HCT116 (cell line): ENCODE measurements around the gene SVEP1. TPM values are rescaled to one million over a fixed set of nuclear protein-coding genes. Genes with fewer than 3 reads are reported as not detected.

ENCODE experiments used
- ATAC-seq: fragments of 200-7000 bp; cut with Tn5 transposase; 2 replicates; pipeline ENCODE4 v1.9.1; 2020; ENCODE audit warnings: mild to moderate bottlenecking, moderate library complexity
- BruUV-seq: library from RNA; stranded (reverse); fragments of 400-500 nt; replicated peaks from 2 replicates; lab custom pipeline; 2021; lab: Mats Ljungman, UMichigan
- CTCF ChIA-PET: fragments of 300-600 bp; sonication (Branson Sonifier 250); formaldehyde crosslinking; loops from one replicate; lab custom pipeline; 2021; ENCODE audit warnings: antibody characterized with exemption; lab: Charles Lee
- POLR2A ChIA-PET: fragments of 300-600, 350-600 bp; sonication (Branson Sonifier 250); formaldehyde crosslinking; loops from one replicate; lab custom pipeline; 2021; ENCODE audit warnings: antibody characterized with exemption; lab: Charles Lee
- RAD21 ChIA-PET, 2 experiments: fragments of 300-600 bp; sonication (Branson Sonifier 250); formaldehyde crosslinking; loops; one replicate each; lab custom pipeline; 2023; ENCODE audit warnings: low total read pairs in 2 of 2; ENCODE audit not compliant: uncharacterized antibody in 2 of 2, unreplicated experiment in 2 of 2, low non-redundant PET in 1 of 2; lab: Charles Lee
- DNase-seq: peaks from one replicate; pipeline ENCODE4 v3.0.0-alpha.2; 2010; ENCODE audit warnings: low read depth, low spot score
- H2AFZ ChIP-seq: fragments of 200-600 bp; shearing (Covaris generic), sonication (generic); 2 replicates; pipeline ENCODE4 v1.6.1; 2017; ENCODE audit warnings: low read depth, mixed run types, mixed read lengths, antibody characterized with exemption, low read length; ENCODE audit not compliant: poor library complexity, severe bottlenecking
- H3K27ac ChIP-seq: 2 replicates; pipeline ENCODE4 v1.5.1; 2012; ENCODE audit warnings: low read depth, low read length
- H3K27me3 ChIP-seq: fragments of 200-600 bp; sonication (generic); 2 replicates; pipeline ENCODE4 v1.6.1; 2016; ENCODE audit warnings: mixed run types, low read length, mixed read lengths; ENCODE audit not compliant: insufficient read depth
- H3K36me3 ChIP-seq, 2 experiments: fragments of 200-500 bp in 1 of 2; fragments of 200-600 bp in 1 of 2; sonication (Bioruptor generic) in 1 of 2; sonication (generic) in 1 of 2; 2 replicates each; pipeline versions ENCODE4 v1.5.1 to v1.6.1; 2014 to 2016; ENCODE audit warnings: low read length in 2 of 2, inconsistent platforms in 1 of 2, mixed read lengths in 1 of 2, mixed run types in 1 of 2; ENCODE audit not compliant: insufficient read depth in 2 of 2, control insufficient read depth in 1 of 2
- H3K4me1 ChIP-seq, 2 experiments: fragments of 200-600 bp in 1 of 2; sonication (generic) in 1 of 2; 2 replicates each; pipeline versions ENCODE4 v1.5.1 to v1.6.1; 2012 to 2017; ENCODE audit warnings: low read length in 2 of 2, inconsistent platforms in 1 of 2, mild to moderate bottlenecking in 1 of 2, mixed read lengths in 1 of 2, mixed run types in 1 of 2, moderate library complexity in 1 of 2; ENCODE audit not compliant: insufficient read depth in 2 of 2, control insufficient read depth in 1 of 2
- H3K4me2 ChIP-seq: fragments of 200-600 bp; sonication (generic); 2 replicates; pipeline ENCODE4 v1.6.1; 2017; ENCODE audit warnings: mixed run types, low read length, mixed read lengths
- H3K4me3 ChIP-seq, 2 experiments: fragments of 200-600 bp in 1 of 2; sonication (generic) in 1 of 2; replicated peaks in 1 of 2; 2 replicates each; pipeline ENCODE4 v1.5.1; 2011 to 2016; ENCODE audit warnings: low read length in 2 of 2, control low read depth in 1 of 2, low read depth in 1 of 2, mild to moderate bottlenecking in 1 of 2, mixed read lengths in 1 of 2, mixed run types in 1 of 2
- H3K79me2 ChIP-seq: fragments of 200-600 bp; sonication (generic); 2 replicates; pipeline ENCODE4 v1.6.1; 2017; ENCODE audit warnings: mild to moderate bottlenecking, mixed run types, low read length, moderate library complexity, mixed read lengths; ENCODE audit not compliant: insufficient read depth
- H3K9ac ChIP-seq: fragments of 200-600 bp; sonication (generic); 2 replicates; pipeline ENCODE4 v1.6.1; 2016; ENCODE audit warnings: low read length, mixed read lengths
- H3K9me2 ChIP-seq: fragments of 200-600 bp; sonication (generic), shearing (Covaris generic); 2 replicates; pipeline ENCODE4 v1.6.1; 2017; ENCODE audit warnings: mixed run types, mild to moderate bottlenecking, moderate library complexity; ENCODE audit not compliant: insufficient read depth
- H3K9me3 ChIP-seq, 2 experiments: fragments of 200-500 bp in 1 of 2; fragments of 200-600 bp in 1 of 2; sonication (Bioruptor generic) in 1 of 2; sonication (generic) in 1 of 2; 2 replicates each; pipeline ENCODE4 v1.6.1; 2014 to 2017; ENCODE audit warnings: low read length in 2 of 2, mixed read lengths in 2 of 2, inconsistent platforms in 1 of 2, low read depth in 1 of 2, mild to moderate bottlenecking in 1 of 2, mixed run types in 1 of 2, moderate library complexity in 1 of 2; ENCODE audit not compliant: control insufficient read depth in 1 of 2, insufficient read depth in 1 of 2
- H4K20me1 ChIP-seq: fragments of 200-600 bp; sonication (generic), shearing (Covaris generic); 2 replicates; pipeline ENCODE4 v1.6.1; 2017; ENCODE audit warnings: mixed run types, mild to moderate bottlenecking, moderate library complexity; ENCODE audit not compliant: insufficient read depth
- CBX3 ChIP-seq: IDR thresholded peaks from 2 replicates; pipeline ENCODE4 v1.6.1; 2012; ENCODE audit warnings: low read depth
- CEBPB ChIP-seq: IDR thresholded peaks from 2 replicates; pipeline ENCODE4 v1.6.1; 2012; ENCODE audit warnings: low read depth
- CTCF ChIP-seq, 3 experiments: fragments of 200-600 bp in 1 of 3; sonication (generic) in 1 of 3; IDR thresholded peaks in 2 of 3; conservative IDR thresholded peaks in 1 of 3; 2 replicates each; pipeline ENCODE4 v1.5.1; 2012 to 2017; ENCODE audit warnings: low read depth in 2 of 3, low read length in 2 of 3, antibody characterized with exemption in 1 of 3, borderline replicate concordance in 1 of 3, control low read depth in 1 of 3, mild to moderate bottlenecking in 1 of 3, mixed read lengths in 1 of 3, mixed run types in 1 of 3, moderate library complexity in 1 of 3; ENCODE audit not compliant: insufficient read depth in 1 of 3
- EGR1 ChIP-seq: IDR thresholded peaks from 2 replicates; pipeline ENCODE4 v1.6.1; 2012; ENCODE audit warnings: low read depth
- JUND ChIP-seq: IDR thresholded peaks from 2 replicates; pipeline ENCODE4 v1.6.1; 2012
- MAX ChIP-seq: IDR thresholded peaks from 2 replicates; pipeline ENCODE4 v1.6.1; 2012
- POLR2A ChIP-seq: IDR thresholded peaks from 2 replicates; pipeline ENCODE4 v1.7.0; 2011; ENCODE audit warnings: borderline replicate concordance; ENCODE audit not compliant: insufficient read depth, insufficient read length; ENCODE audit errors: extremely low read depth
- RAD21 ChIP-seq: IDR thresholded peaks from 2 replicates; pipeline ENCODE4 v1.6.1; 2012; ENCODE audit warnings: low read depth, mild to moderate bottlenecking
- REST ChIP-seq: IDR thresholded peaks from 2 replicates; pipeline ENCODE4 v1.6.1; 2012; ENCODE audit warnings: low read depth
- YY1 ChIP-seq: IDR thresholded peaks from 2 replicates; pipeline ENCODE4 v1.6.1; 2011; ENCODE audit warnings: low read length, low read depth, moderate library complexity, mild to moderate bottlenecking; ENCODE audit not compliant: insufficient replicate concordance; ENCODE audit errors: extremely low read depth
- ZBTB33 ChIP-seq: IDR thresholded peaks from 2 replicates; pipeline ENCODE4 v1.6.1; 2011; ENCODE audit warnings: mild to moderate bottlenecking, low read length, moderate library complexity; ENCODE audit not compliant: insufficient replicate concordance; ENCODE audit errors: extremely low read depth
- intact Hi-C: fragments of 100-400 bp; cut with micrococcal nuclease; formaldehyde crosslinking; loops from 2 replicates; pipeline ENCODE4 v1.10.0; 2022
- total RNA-seq: library from RNA; stranded (reverse); gene quantifications from one replicate; pipeline ENCODE4 v1.2.1, GENCODE V29; 2021; ENCODE audit not compliant: unreplicated experiment

Gene SVEP1
- total RNA-seq, 1 experiment from 2014 or later, result 0.15 TPM

GRCh38 chr9:110330484-110331105 is 248.9 kb downstream of the SVEP1 start:
- Histone ChIP-seq H3K9me2 (no peaks in the 10 kb centered on the region), H3K79me2 (no peaks in the 10 kb centered on the region), H3K4me1 (no peaks in the 10 kb centered on the region), H3K36me3 (no peaks in the 10 kb centered on the region), H3K9me3 (no peaks in the 10 kb centered on the region), H3K27ac (no peak overlapping the region), H3K27me3 (no peaks in the 10 kb centered on the region), H4K20me1 (no peaks in the 10 kb centered on the region), H3K4me2 (no peak overlapping the region), H2AFZ (no peak overlapping the region), H3K9ac (no peak overlapping the region), H3K4me3 (no peak overlapping the region)
- DNase-seq (no peak), ATAC-seq (no peak)
- intact Hi-C loops, result no loop called here
- RAD21 ChIA-PET, result no interaction called here
- CTCF ChIA-PET, result no interaction called here
- no TSS peak for BruUV-seq
- TF ChIP-seq RAD21, result no peak
- no peak for TF ChIP-seq POLR2A
- TF ChIP-seq ZBTB33, result no peak
- TF ChIP-seq CBX3, result no peak
- TF ChIP-seq JUND, result no peak
- no peak for TF ChIP-seq EGR1
- no peak for TF ChIP-seq MAX
- no peak for TF ChIP-seq YY1
- TF ChIP-seq CTCF (IDR thresholded peaks at IDR 0.05 in 2 of 3, conservative IDR thresholded peaks at IDR 0.05 in 1 of 3; ENCODE audit: borderline replicate concordance in 1 of 3, insufficient read depth in 1 of 3, low read depth in 2 of 3, low read length in 2 of 3), result no peak
- no peak for TF ChIP-seq CEBPB
- TF ChIP-seq REST, result no peak
- POLR2A ChIA-PET, result no interaction called here
